ENCODE data around the gene TAS1R3. TPM values are rescaled to one million over a fixed set of nuclear protein-coding genes. Genes with fewer than 3 reads are reported as not detected.
A peak's percentile ranks its signal among the peaks of the same experiment; 100 is the strongest.

Gene TAS1R3
- total RNA-seq, 2 donors from 2014 or later = 0.24 to 0.57 TPM

DNA sequence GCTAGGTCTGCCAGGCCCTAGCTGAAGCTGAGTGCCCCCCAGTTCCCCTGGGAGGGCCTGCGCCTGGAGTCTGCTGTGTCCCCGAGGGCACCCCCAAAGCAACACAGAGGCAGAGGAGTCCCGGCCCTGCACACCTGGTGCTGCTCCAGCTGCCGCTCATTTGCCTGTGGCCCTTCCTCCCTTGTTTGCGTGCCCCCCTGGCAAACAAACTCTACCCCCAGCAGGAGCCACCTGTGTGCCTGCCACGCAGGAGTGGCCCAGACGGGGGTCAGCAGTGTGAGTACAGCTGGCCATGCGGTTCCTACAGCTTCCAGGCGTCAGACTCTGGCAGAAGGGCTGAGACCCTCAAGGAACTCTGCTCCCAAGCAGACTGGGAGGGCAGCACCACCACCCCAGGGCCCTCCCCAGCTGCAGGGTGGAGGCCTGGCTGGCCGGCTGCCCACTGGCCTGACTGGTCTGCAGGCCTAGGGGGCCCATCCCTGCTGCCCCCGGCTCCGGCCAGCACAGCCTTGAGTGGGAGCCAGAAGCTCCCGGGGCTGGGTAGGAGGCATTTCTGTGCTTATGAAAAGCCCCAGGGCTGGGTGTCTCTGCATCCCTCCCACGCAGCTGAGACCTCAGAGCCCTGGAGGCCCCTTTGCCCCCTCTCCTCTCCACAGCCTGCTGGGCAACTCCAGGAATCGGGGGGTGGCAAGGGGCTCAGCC, 563 bp upstream of the TAS1R3 start:
- Histone ChIP-seq H3K4me1 (peaks cover 6% of the 10 kb centered on the region), H3K9me3 (no peaks in the 10 kb centered on the region), H3K27me3 (no peaks in the 10 kb centered on the region), H3K4me3 (no peak overlapping the region), H3K9ac (ENCODE audit: low read depth in 2 of 2, low read length in 2 of 2) (peak overlapping the region in 1 of 2 donors; percentile 46), H3K27ac (no peak overlapping the region), H3K36me3 (no peaks in the 10 kb centered on the region)
- intact Hi-C loops (cut with DNase I) = no loop called here
- no peak for DNase-seq
- TF ChIP-seq, protein P1, sequence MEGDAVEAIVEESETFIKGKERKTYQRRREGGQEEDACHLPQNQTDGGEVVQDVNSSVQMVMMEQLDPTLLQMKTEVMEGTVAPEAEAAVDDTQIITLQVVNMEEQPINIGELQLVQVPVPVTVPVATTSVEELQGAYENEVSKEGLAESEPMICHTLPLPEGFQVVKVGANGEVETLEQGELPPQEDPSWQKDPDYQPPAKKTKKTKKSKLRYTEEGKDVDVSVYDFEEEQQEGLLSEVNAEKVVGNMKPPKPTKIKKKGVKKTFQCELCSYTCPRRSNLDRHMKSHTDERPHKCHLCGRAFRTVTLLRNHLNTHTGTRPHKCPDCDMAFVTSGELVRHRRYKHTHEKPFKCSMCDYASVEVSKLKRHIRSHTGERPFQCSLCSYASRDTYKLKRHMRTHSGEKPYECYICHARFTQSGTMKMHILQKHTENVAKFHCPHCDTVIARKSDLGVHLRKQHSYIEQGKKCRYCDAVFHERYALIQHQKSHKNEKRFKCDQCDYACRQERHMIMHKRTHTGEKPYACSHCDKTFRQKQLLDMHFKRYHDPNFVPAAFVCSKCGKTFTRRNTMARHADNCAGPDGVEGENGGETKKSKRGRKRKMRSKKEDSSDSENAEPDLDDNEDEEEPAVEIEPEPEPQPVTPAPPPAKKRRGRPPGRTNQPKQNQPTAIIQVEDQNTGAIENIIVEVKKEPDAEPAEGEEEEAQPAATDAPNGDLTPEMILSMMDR (IDR thresholded peaks at IDR 0.05) = no peak

DNA sequence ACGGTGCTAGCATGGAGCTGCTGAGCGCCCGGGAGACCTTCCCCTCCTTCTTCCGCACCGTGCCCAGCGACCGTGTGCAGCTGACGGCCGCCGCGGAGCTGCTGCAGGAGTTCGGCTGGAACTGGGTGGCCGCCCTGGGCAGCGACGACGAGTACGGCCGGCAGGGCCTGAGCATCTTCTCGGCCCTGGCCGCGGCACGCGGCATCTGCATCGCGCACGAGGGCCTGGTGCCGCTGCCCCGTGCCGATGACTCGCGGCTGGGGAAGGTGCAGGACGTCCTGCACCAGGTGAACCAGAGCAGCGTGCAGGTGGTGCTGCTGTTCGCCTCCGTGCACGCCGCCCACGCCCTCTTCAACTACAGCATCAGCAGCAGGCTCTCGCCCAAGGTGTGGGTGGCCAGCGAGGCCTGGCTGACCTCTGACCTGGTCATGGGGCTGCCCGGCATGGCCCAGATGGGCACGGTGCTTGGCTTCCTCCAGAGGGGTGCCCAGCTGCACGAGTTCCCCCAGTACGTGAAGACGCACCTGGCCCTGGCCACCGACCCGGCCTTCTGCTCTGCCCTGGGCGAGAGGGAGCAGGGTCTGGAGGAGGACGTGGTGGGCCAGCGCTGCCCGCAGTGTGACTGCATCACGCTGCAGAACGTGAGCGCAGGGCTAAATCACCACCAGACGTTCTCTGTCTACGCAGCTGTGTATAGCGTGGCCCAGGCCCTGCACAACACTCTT, 1.1 kb downstream of the TAS1R3 start:
- no peaks in the 10 kb centered on the region for H3K36me3 ChIP-seq
- no peak for DNase-seq
- TF ChIP-seq, protein P1 (IDR thresholded peaks at IDR 0.05) = no peak
- H3K4me1 ChIP-seq = no peaks in the 10 kb centered on the region
- H3K27ac ChIP-seq = no peak overlapping the region
- no peaks in the 10 kb centered on the region for H3K27me3 ChIP-seq
- no peak overlapping the region for H3K4me3 ChIP-seq
- no peak overlapping the region for H3K9ac ChIP-seq (ENCODE audit: low read depth in 2 of 2, low read length in 2 of 2)
- intact Hi-C loops (cut with DNase I) = no loop called here
- H3K9me3 ChIP-seq = no peaks in the 10 kb centered on the region

DNA sequence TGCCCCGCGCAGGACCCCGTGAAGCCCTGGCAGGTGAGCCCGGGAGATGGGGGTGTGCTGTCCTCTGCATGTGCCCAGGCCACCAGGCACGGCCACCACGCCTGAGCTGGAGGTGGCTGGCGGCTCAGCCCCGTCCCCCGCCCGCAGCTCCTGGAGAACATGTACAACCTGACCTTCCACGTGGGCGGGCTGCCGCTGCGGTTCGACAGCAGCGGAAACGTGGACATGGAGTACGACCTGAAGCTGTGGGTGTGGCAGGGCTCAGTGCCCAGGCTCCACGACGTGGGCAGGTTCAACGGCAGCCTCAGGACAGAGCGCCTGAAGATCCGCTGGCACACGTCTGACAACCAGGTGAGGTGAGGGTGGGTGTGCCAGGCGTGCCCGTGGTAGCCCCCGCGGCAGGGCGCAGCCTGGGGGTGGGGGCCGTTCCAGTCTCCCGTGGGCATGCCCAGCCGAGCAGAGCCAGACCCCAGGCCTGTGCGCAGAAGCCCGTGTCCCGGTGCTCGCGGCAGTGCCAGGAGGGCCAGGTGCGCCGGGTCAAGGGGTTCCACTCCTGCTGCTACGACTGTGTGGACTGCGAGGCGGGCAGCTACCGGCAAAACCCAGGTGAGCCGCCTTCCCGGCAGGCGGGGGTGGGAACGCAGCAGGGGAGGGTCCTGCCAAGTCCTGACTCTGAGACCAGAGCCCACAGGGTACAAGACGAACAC, 1.8 kb downstream of the TAS1R3 start:
- Histone ChIP-seq H3K9me3 (no peaks in the 10 kb centered on the region), H3K4me3 (no peak overlapping the region), H3K9ac (ENCODE audit: low read depth in 2 of 2, low read length in 2 of 2) (no peak overlapping the region), H3K27me3 (no peaks in the 10 kb centered on the region), H3K27ac (no peak overlapping the region), H3K4me1 (no peaks in the 10 kb centered on the region), H3K36me3 (no peaks in the 10 kb centered on the region)
- no peak for DNase-seq
- TF ChIP-seq, protein P1 (IDR thresholded peaks at IDR 0.05) = no peak
- intact Hi-C loops (cut with DNase I) = no loop called here

DNA sequence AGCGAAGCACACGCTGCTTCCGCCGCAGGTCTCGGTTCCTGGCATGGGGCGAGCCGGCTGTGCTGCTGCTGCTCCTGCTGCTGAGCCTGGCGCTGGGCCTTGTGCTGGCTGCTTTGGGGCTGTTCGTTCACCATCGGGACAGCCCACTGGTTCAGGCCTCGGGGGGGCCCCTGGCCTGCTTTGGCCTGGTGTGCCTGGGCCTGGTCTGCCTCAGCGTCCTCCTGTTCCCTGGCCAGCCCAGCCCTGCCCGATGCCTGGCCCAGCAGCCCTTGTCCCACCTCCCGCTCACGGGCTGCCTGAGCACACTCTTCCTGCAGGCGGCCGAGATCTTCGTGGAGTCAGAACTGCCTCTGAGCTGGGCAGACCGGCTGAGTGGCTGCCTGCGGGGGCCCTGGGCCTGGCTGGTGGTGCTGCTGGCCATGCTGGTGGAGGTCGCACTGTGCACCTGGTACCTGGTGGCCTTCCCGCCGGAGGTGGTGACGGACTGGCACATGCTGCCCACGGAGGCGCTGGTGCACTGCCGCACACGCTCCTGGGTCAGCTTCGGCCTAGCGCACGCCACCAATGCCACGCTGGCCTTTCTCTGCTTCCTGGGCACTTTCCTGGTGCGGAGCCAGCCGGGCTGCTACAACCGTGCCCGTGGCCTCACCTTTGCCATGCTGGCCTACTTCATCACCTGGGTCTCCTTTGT, 2.6 kb downstream of the TAS1R3 start:
- no peak for DNase-seq
- Histone ChIP-seq H3K9me3 (no peaks in the 10 kb centered on the region), H3K36me3 (no peaks in the 10 kb centered on the region), H3K27ac (no peak overlapping the region), H3K27me3 (no peaks in the 10 kb centered on the region), H3K9ac (ENCODE audit: low read depth in 2 of 2, low read length in 2 of 2) (no peak overlapping the region), H3K4me1 (no peaks in the 10 kb centered on the region), H3K4me3 (no peak overlapping the region)
- intact Hi-C loops (cut with DNase I) = no loop called here
- TF ChIP-seq, protein P1 (IDR thresholded peaks at IDR 0.05) = no peak

DNA sequence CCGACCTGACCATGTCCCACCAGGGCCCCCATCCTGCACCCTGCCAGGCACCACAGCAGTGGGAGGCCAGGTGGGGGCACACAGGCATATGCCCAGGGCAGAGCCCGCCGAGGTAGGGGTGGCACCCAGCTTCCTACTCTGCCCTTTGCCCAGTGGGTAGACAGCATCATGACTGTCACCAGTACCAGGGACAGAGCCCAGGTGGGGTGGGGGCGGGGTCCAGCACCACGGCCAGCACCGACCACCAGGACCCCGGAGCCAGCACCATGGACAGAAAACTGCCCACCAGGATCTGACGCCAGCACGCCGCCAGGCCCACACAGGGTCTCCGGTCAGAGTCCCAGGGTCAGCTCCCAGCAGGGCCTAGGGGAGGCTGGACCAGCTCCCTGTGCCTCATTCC, 3.8 kb downstream of the TAS1R3 start:
- H3K4me1 ChIP-seq = no peaks in the 10 kb centered on the region

More for the DNA sequence above, 3.8 kb downstream of the TAS1R3 start:
- no peak overlapping the region for H3K27ac ChIP-seq
- no peak for DNase-seq
- H3K9ac ChIP-seq (ENCODE audit: low read depth in 2 of 2, low read length in 2 of 2) = no peak overlapping the region
- no peaks in the 10 kb centered on the region for H3K36me3 ChIP-seq
- TF ChIP-seq, protein P1 (IDR thresholded peaks at IDR 0.05) = no peak
- H3K27me3 ChIP-seq = no peaks in the 10 kb centered on the region
- no peak overlapping the region for H3K4me3 ChIP-seq
- intact Hi-C loops (cut with DNase I) = no loop called here
- no peaks in the 10 kb centered on the region for H3K9me3 ChIP-seq
